HG03571 (cell line): Measurements from ENCODE around the gene KCNIP3.

Source experiments
- ATAC-seq: cut with Tn5 transposase; IDR thresholded peaks from one replicate; pipeline ENCODE4 v1.9.1; 2021; ENCODE audit not compliant: unreplicated experiment

The KCNIP3 gene

GRCh38 chr2:95274291-95275150 is 22.6 kb upstream of the KCNIP3 start, which contains the start of gene PROM2:
Gene PROM2 (plus strand): TSS chr2:95274449. CDS start chr2:95274586, 137 bp downstream.
- ATAC-seq: no peak

- ATAC-seq: no peak
These were observed 22.0 kb upstream of the KCNIP3 start for GRCh38 chr2:95275151-95275515.

- no peak for ATAC-seq
These were observed 21.4 kb upstream of the KCNIP3 start for GRCh38 chr2:95275601-95276243.

GRCh38 chr2:95276244-95276887 is 20.8 kb upstream of the KCNIP3 start:
- no peak for ATAC-seq

GRCh38 chr2:95276888-95277245 is 20.3 kb upstream of the KCNIP3 start:
- ATAC-seq: no peak

- no peak for ATAC-seq
These were observed 19.8 kb upstream of the KCNIP3 start for GRCh38 chr2:95277246-95277906.

GRCh38 chr2:95278051-95278471 is 19.1 kb upstream of the KCNIP3 start:
- ATAC-seq: no peak

GRCh38 chr2:95278637-95279225 is 18.4 kb upstream of the KCNIP3 start:
- ATAC-seq: no peak

- ATAC-seq: no peak
These were observed 17.6 kb upstream of the KCNIP3 start for GRCh38 chr2:95279435-95280035.

- no peak for ATAC-seq
These were observed 16.1 kb upstream of the KCNIP3 start for GRCh38 chr2:95281071-95281470.

- no peak for ATAC-seq
These were observed 15.4 kb upstream of the KCNIP3 start for GRCh38 chr2:95281786-95282185.

GRCh38 chr2:95282458-95282857 is 14.7 kb upstream of the KCNIP3 start:
- ATAC-seq: no peak

GRCh38 chr2:95283562-95283961 is 13.6 kb upstream of the KCNIP3 start:
- no peak for ATAC-seq

GRCh38 chr2:95284886-95285541 is 12.1 kb upstream of the KCNIP3 start:
- no peak for ATAC-seq

GRCh38 chr2:95285542-95285932 is 11.6 kb upstream of the KCNIP3 start:
- ATAC-seq: no peak

- ATAC-seq: no peak
These were observed 9.8 kb upstream of the KCNIP3 start for GRCh38 chr2:95287336-95287735.

- ATAC-seq: no peak
These were observed 9.3 kb upstream of the KCNIP3 start for GRCh38 chr2:95287806-95288205.

- ATAC-seq: no peak
These were observed 7.9 kb upstream of the KCNIP3 start for GRCh38 chr2:95289253-95289652.

GRCh38 chr2:95291222-95291621 is 5.9 kb upstream of the KCNIP3 start:
- no peak for ATAC-seq

GRCh38 chr2:95292623-95293260 is 4.4 kb upstream of the KCNIP3 start:
- ATAC-seq: no peak
